GM18861 (cell line): ENCODE results near the gene DCLK2.

Experiments
- ATAC-seq: cut with Tn5 transposase; IDR thresholded peaks from one replicate; pipeline ENCODE4 v1.9.1; 2021; ENCODE audit not compliant: unreplicated experiment

Gene DCLK2

GRCh38 chr4:150256225-150256620 is 178.0 kb downstream of the DCLK2 start:
- no peak for ATAC-seq

DNA sequence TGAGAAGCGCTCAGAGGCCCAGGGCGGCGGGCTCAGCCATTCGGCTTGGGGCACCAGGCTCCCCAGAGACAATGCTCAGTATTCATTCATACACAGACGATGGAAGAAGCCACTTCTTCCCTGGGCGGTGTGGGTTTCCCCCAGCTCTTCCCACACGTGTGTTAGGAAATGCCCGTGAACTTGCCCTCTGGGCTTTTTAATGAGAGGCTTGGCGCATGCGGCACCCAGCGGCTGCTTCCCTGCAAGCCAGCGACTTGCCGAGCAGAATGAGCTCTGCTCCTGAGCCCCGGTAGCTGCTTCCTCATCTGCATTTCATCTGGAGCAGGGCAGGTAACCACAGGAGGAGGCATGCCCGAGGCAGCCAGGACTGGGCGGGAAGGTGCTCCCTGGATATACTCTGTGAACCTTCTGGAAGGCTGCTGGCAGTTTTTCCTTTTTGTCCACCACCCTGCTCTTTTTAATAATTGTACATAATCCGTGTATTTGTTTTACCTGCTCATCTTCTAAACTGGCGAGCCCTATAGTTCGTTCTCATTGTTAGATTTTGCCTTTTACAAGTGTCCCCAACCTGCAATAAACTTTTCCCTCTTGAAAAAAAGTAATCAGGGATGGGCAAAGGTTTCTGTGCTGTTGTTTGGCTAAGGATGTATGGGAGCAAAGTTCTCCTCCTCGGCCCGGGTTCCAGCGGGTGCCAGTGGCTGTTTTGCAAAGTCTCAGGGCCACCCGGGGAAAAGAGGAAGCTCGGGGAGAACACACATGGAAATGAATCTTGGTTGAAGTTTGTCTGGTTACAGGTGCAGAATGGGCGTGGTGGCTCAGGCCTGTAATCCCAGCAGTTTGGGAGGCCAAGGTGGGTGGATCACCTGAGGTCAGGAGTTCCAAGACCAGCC is 178.8 kb downstream of the DCLK2 start:
- ATAC-seq: no peak

GRCh38 chr4:150258569-150258968 is 180.3 kb downstream of the DCLK2 start:
- ATAC-seq: no peak

DNA sequence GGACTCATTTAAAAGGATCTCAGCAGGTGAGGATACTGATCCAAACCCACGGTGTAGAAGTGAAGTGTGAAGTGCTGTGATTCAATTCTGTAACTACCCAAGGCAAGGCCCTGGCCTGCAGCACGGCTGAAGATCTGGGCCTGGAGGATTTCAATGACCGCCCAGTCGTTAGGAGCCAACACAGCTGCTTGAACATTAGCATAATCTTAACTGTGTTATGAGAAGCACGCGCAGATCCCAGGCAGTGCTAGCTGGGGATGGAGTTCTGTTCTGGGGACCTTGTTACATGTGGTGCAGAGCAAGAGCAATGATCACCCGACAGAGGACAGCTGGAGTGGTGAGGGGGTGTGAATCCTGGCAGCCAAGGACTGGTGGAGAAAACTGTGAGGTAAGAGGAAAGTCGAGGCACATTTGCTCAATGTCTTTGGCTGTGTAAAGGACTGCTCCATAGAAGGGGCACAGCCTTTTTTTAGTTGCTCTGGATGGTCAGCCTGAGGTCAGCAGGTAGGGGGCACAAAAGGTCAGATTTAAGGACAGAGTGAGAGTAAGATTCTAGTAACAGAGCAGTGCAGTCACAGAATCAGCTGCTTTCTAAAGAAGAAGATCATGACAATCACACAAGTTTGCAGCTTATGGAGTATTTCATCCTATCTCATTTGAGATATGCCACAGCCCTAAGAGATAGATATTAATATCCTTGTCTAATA is 181.8 kb downstream of the DCLK2 start:
- ATAC-seq: no peak

GRCh38 chr4:150261571-150261970 is 183.3 kb downstream of the DCLK2 start:
- ATAC-seq: no peak

GRCh38 chr4:150262611-150263010 is 184.4 kb downstream of the DCLK2 start:
- no peak for ATAC-seq

GRCh38 chr4:150264595-150265161 is 186.4 kb downstream of the DCLK2 start:
- no peak for ATAC-seq

- ATAC-seq: no peak
Measured at GRCh38 chr4:150265806-150266205, 187.6 kb downstream of the DCLK2 start.

- ATAC-seq: no peak
Measured at GRCh38 chr4:150268444-150268843, 190.2 kb downstream of the DCLK2 start.

GRCh38 chr4:150278206-150278605 is 200.0 kb downstream of the DCLK2 start:
- ATAC-seq: no peak

GRCh38 chr4:150280081-150280895 is 202.0 kb downstream of the DCLK2 start:
- no peak for ATAC-seq

DNA sequence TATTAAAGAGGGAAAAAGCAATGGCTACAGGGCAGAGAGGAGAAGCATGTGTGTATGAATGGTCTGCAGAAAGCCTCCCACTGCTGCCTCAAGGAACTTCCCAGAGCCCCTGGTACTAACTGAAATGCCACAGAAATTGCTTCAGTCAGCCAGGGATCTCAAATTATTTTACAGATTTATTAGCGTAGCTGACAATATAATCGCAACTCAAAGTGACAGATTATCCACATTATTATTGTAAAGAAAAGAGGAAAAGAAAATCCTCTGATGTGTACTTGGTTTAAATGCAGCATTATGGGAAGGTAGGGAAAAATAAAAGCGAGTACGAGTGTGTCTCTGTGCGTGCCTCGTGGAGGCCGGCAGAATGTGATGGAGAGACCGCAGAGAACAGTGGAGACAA is 202.7 kb downstream of the DCLK2 start:
- no peak for ATAC-seq

DNA sequence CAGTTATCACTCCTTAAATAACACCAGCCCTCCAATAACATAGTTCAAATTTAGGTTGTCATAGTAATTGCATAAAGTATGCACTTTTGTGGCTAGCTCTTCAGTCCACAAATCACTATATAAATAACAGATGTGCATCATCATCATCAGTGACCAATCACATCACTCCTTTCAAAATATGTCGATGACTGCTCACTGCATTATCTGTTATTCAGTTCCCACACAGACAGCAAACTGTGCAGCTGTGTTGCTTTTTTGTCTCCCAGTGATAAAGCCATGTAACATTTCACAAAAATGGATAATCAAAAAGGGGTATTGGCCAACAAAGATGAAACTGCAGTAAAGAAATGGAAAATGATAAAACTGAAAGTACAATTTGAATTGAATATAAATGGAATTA is 205.4 kb downstream of the DCLK2 start:
- no peak for ATAC-seq

- no peak for ATAC-seq
Measured at GRCh38 chr4:150286656-150287055, 208.4 kb downstream of the DCLK2 start.

DNA sequence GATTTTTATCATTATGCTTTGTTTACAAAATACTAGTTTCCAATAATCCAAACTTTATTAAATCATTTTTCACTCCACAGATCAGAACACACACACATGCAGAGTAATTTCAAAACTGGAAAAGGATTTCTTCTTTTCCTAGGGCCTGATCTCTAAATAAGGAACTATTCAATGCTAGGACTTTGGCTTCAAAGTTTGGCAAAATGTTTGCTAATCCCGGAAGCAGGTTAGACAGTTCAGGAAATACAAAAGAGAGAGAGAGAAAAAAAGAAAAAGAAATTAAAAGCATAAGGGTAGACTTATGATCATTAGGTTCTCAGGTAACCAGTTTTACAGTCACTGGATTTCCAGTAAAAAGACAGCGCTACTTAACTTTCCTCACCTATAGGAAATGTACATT is 211.0 kb downstream of the DCLK2 start:
- no peak for ATAC-seq

GRCh38 chr4:150289881-150290280 is 211.6 kb downstream of the DCLK2 start:
- ATAC-seq: no peak

DNA sequence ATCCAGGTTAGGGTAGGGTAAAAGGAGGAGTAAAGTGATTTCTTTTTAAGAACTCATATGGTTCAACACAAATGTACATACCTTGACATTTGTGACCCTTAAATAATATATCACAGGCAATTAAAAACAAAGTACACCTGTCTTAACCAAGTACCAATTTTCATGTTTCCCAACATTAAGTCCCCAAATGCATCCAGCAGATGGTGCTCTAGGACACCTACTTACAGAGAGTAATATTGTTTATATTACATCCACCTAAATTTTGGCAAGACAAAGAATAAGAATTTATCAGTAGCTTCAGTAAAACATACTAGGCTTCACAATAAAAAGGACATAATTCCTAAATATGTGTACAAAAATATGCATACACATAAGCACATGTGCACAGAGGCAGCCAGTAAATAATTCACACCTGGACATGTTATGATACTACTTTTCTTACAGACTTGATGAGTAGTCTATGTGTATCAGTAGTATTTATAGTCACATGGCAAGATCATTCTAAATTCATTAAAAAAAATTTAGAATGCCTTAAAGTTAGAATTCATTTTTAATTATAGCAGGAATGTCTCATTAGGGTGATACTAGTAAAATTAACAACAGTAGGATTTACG is 219.7 kb downstream of the DCLK2 start:
- no peak for ATAC-seq

GRCh38 chr4:150299816-150300215 is 221.6 kb downstream of the DCLK2 start:
- ATAC-seq: no peak

DNA sequence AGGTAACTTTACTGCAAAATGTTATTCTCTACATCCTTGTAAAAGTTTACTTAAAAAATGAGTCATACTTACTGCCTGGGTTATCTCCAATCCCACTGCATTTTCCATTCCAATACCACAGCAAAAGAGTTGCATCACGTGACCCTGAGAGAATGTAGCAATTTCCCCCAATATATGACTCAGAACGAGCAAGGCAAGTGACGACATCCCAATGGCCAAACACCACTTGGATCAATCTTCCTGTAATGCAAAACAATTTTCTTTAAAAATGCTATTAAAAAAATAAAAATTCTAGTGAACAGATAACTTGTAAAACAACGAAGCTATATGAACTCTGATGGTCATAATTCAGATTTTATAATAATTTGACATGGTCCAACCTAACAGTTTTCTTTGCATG is 224.3 kb downstream of the DCLK2 start:
- ATAC-seq: no peak

DNA sequence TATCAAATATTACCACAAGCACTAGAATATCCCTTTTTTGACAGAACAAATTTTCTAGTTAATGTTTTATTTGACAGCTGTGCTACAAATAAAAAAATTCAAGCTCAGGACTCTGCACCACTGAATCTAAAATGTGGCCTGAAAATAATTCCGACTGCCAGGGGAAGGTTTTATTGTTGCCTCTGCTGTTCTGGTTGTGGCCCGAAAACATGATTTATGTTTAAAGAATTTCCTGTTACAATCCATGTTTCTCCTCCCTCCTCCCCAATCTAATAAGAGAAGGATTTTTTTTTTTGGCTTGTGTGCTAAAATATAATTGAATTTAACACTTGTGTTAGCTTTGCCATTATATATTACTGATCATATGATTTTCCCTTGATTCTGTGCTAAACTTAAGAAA is 227.8 kb downstream of the DCLK2 start:
- no peak for ATAC-seq

DNA sequence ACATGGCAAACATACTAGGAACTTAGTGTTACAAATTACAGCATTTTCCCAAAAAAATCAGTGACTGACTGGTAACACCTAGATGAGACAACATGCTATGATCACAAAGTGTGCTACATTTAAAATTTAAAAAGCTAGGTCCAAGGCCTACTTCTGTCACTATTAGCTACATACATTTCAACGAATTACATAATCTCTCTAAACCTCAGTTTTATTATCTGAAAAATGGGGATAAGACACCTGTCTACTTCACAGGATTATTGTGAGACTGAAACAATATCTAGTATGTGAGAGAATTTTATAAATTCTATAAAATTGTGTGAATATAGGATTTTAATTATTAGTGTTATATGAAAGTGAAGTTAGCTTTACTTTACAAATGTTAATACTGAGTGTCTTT is 228.5 kb downstream of the DCLK2 start:
- no peak for ATAC-seq
